ENCODE data around the gene PKMYT1. TPM values are rescaled to one million over a fixed set of nuclear protein-coding genes. Genes with fewer than 3 reads are reported as not detected.

The PKMYT1 gene
- polyA plus RNA-seq, 1 donor (not counting 4 experiments of a cell fraction or from before 2014, with no cell fraction given) = 6.9 TPM

- Histone ChIP-seq H3K36me3 (ENCODE audit: control insufficient read depth in 2 of 2, extremely low read depth in 1 of 2, insufficient read depth in 2 of 2, low read length in 2 of 2) (no peaks in the 10 kb centered on the region), H3K4me2 (ENCODE audit: control insufficient read depth, extremely low read depth, insufficient read depth, low read depth, low read length) (no peak overlapping the region), H3K9ac (ENCODE audit: control insufficient read depth, extremely low read depth, insufficient read depth, low read length) (no peak overlapping the region), H3K27me3 (ENCODE audit: control insufficient read depth, extremely low read depth, insufficient read depth, low read length) (no peaks in the 10 kb centered on the region), H3K27ac (ENCODE audit: control insufficient read depth, insufficient read depth, low read length) (no peak overlapping the region), H2AFZ (ENCODE audit: control insufficient read depth, low read length) (no peak overlapping the region), H3K79me2 (ENCODE audit: control insufficient read depth, insufficient read depth, low read length) (no peaks in the 10 kb centered on the region), H3K4me3 (ENCODE audit: control insufficient read depth in 2 of 3, extremely low read depth in 1 of 3, insufficient read depth in 2 of 3, low read depth in 1 of 3, low read length in 3 of 3) (no peak overlapping the region), H3K9me1 (ENCODE audit: control insufficient read depth, extremely low read depth, insufficient read depth, low read length) (no peaks in the 10 kb centered on the region), H3K4me1 (ENCODE audit: control insufficient read depth, extremely low read depth, insufficient read depth, low read length) (peaks cover 1% of the 10 kb centered on the region), H3K9me3 (ENCODE audit: control insufficient read depth, low read depth, low read length) (no peaks in the 10 kb centered on the region), H4K20me1 (ENCODE audit: control insufficient read depth, extremely low read depth, insufficient read depth, low read length) (no peaks in the 10 kb centered on the region)
- no peak for DNase-seq (ENCODE audit: low read depth, low spot score)
- TF ChIP-seq EZH2 (IDR thresholded peaks at IDR 0.05; ENCODE audit: low read length) = no peak
- TF ChIP-seq CTCF (optimal IDR thresholded peaks at IDR 0.05 in 1 of 3, IDR thresholded peaks at IDR 0.05 in 1 of 3, conservative IDR thresholded peaks at IDR 0.05 in 1 of 3; ENCODE audit: extremely low read depth in 1 of 3, insufficient read depth in 2 of 3, low read length in 3 of 3) = no peak
- dilution Hi-C loops (cut with MboI; ENCODE audit: extremely low pct_ligation_motif_present, low sequenced_read_pairs) = no loop called here
- FAIRE-seq = no peak
These were observed 21.1 kb upstream of the PKMYT1 start for GRCh38 chr16:3001316-3001715.

GRCh38 chr16:3000540-3000939 is 20.3 kb upstream of the PKMYT1 start:
- H3K4me2 ChIP-seq (ENCODE audit: control insufficient read depth, extremely low read depth, insufficient read depth, low read depth, low read length) = no peak overlapping the region
- no peak for FAIRE-seq
- no peaks in the 10 kb centered on the region for H3K9me1 ChIP-seq (ENCODE audit: control insufficient read depth, extremely low read depth, insufficient read depth, low read length)
- no peak overlapping the region for H2AFZ ChIP-seq (ENCODE audit: control insufficient read depth, low read length)
- no peaks in the 10 kb centered on the region for H4K20me1 ChIP-seq (ENCODE audit: control insufficient read depth, extremely low read depth, insufficient read depth, low read length)
- H3K36me3 ChIP-seq (ENCODE audit: control insufficient read depth in 2 of 2, extremely low read depth in 1 of 2, insufficient read depth in 2 of 2, low read length in 2 of 2) = no peaks in the 10 kb centered on the region
- no peak overlapping the region for H3K4me3 ChIP-seq (ENCODE audit: control insufficient read depth in 2 of 3, extremely low read depth in 1 of 3, insufficient read depth in 2 of 3, low read depth in 1 of 3, low read length in 3 of 3)
- H3K27ac ChIP-seq (ENCODE audit: control insufficient read depth, insufficient read depth, low read length) = no peak overlapping the region
- peaks cover 4% of the 10 kb centered on the region for H3K4me1 ChIP-seq (ENCODE audit: control insufficient read depth, extremely low read depth, insufficient read depth, low read length)
- H3K9ac ChIP-seq (ENCODE audit: control insufficient read depth, extremely low read depth, insufficient read depth, low read length) = no peak overlapping the region
- no peaks in the 10 kb centered on the region for H3K27me3 ChIP-seq (ENCODE audit: control insufficient read depth, extremely low read depth, insufficient read depth, low read length)
- H3K79me2 ChIP-seq (ENCODE audit: control insufficient read depth, insufficient read depth, low read length) = no peaks in the 10 kb centered on the region
- dilution Hi-C loops (cut with MboI; ENCODE audit: extremely low pct_ligation_motif_present, low sequenced_read_pairs) = no loop called here
- no peak for TF ChIP-seq EZH2 (IDR thresholded peaks at IDR 0.05; ENCODE audit: low read length)
- no peak for TF ChIP-seq CTCF (optimal IDR thresholded peaks at IDR 0.05 in 1 of 3, IDR thresholded peaks at IDR 0.05 in 1 of 3, conservative IDR thresholded peaks at IDR 0.05 in 1 of 3; ENCODE audit: extremely low read depth in 1 of 3, insufficient read depth in 2 of 3, low read length in 3 of 3)
- H3K9me3 ChIP-seq (ENCODE audit: control insufficient read depth, low read depth, low read length) = no peaks in the 10 kb centered on the region
- DNase-seq (ENCODE audit: low read depth, low spot score) = no peak
